GM19240 (cell line): ENCODE measurements around the gene TMEM63A.

Experiments
- DNase-seq: peaks from one replicate; pipeline ENCODE4 v3.0.0; 2011; ENCODE audit warnings: low spot score; ENCODE audit not compliant: insufficient read length

Gene TMEM63A

DNA sequence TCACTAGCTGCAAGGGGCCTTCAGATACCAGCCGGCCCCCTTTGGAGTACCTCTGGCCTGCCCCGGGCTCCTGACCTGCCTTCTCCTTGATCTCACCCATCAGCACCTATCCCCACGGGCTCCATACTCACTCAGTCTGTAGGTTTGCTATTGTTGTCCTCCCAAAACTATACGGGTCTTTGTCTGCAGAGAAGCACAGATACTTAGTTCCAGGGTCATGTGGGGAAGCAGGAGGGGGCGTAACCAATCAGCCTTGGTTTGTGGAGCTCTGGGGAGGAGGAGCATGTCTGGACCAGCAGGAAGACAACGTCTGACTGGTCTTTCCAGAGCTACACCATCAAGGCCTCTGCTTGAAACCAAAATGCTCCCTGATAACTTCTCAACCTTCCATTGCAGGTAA, 15.2 kb downstream of the TMEM63A start:
- no peak for DNase-seq

- no peak for DNase-seq
Measured at GRCh38 chr1:225866061-225866837, 15.9 kb downstream of the TMEM63A start.

- no peak for DNase-seq
Measured at GRCh38 chr1:225865514-225865913, 16.7 kb downstream of the TMEM63A start.

GRCh38 chr1:225863167-225863566, 19.0 kb downstream of the TMEM63A start:
- DNase-seq: no peak

DNA sequence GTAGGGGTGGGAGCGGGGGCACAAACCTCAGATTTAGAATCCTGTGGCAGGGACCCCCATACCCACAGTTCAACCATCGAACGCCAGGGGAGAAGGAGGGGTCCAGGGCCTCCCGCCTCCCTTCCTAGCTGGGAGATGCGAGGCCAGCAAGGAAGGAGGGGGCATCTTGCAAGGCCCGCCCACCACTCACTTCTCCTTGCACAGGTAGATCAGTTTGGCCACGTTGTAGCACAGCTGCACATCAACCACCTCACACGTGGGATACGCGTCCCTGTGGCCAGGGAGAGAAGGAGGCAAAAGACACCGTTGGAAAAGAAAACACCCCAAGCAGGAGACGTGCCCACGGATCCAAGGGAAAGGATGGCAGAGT, 19.6 kb downstream of the TMEM63A start:
- DNase-seq: no peak

GRCh38 chr1:225861834-225862580, 20.2 kb downstream of the TMEM63A start:
- no peak for DNase-seq

DNA sequence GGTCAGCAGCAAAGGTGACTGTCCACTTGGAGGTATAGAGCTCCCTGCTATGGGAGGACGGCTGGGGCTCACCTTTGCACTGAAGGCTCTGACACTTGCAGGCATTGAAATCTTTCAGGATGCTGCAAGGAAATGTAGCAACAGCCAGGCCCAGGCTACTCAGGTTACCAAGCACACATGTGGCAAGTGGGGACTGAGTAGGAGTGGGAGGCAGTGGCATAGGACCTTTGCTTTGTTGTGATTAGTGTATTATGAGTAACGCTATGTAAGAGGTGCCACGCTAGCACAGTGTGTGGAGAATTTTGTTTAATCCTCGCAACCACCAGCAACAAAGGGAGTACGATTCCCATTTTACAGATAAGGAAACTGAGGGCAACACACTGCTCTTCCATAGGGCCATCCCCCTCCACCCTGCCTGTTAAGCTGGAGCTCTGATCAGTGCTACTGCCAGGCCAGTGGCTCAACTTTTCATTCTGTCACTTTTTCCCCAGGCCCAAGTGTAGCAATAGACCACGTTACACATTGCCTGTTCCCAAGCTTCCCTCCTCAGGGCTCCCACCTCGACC, 21.2 kb downstream of the TMEM63A start:
- no peak for DNase-seq

- DNase-seq: no peak
Measured at GRCh38 chr1:225860107-225860506, 22.1 kb downstream of the TMEM63A start.

- DNase-seq: no peak
Measured at GRCh38 chr1:225859151-225859550, 23.0 kb downstream of the TMEM63A start.

DNA sequence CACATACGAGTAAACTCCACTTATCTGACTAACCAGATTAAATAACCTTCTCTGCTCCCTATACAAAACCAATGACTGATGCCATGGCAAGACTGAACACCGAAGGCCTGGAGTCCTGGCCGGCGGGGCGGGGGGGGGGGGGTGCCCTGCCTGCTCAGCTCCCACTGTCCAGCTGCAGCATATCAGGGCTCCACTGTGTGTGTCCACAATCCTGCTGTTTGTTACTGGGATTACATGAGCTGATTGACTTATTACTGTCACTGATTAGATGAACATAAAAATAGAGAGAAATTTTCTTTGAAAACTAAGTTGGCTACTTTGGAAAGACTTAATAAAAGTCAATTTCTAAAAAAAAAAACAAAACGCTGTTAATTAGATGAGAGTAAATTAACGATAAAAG, 24.9 kb downstream of the TMEM63A start:
- DNase-seq: no peak

DNA sequence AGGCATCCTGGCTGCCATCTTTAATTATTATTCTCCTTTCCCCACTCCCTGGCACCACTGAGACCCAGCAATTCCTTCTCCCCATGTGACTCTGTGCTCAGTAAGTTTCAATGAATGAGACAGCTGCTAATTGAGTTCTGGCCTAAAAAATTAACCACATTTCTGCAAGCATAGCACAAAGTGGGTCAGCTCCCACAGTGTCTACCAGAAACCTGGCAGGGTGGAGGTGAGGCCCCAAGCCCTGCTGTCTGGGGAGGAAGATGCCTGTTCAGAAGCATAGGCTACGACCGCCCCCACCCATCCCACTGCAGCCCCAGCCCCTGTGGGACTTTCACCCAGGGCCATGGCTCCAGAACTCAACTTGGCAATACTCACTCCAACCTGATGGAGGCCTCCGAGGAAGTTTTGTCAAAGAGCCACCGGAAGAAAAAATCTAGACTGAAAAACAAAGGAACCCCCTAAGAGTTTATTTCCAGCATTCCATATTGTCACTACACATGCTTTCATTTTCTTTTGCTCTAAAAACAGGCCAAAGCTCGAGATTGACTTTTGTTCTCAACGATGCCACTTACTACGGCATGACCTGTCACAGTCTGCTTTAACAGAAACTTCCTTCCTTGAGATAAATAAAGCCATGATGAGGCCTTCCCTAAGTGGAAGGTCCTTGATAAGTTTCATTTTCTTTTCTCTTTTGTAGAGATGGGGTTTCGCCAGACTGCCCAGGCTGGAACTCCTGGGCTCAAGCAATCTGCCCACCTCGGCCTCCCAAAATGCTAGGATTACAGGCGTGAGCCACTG, 26.5 kb downstream of the TMEM63A start:
- DNase-seq: no peak

GRCh38 chr1:225853441-225853840, 28.7 kb downstream of the TMEM63A start:
- DNase-seq: no peak

GRCh38 chr1:225852413-225853124, 29.6 kb downstream of the TMEM63A start:
- no peak for DNase-seq

GRCh38 chr1:225851805-225852204, 30.4 kb downstream of the TMEM63A start:
- DNase-seq: peak; percentile 43

- DNase-seq: no peak
Measured at GRCh38 chr1:225850370-225850769, 31.8 kb downstream of the TMEM63A start.

- DNase-seq: no peak
Measured at GRCh38 chr1:225849925-225850324, 32.3 kb downstream of the TMEM63A start.

GRCh38 chr1:225848030-225848955, 33.9 kb downstream of the TMEM63A start:
- peak; percentile 30 for DNase-seq

GRCh38 chr1:225847610-225848009, 34.6 kb downstream of the TMEM63A start:
- no peak for DNase-seq

- DNase-seq: no peak
Measured at GRCh38 chr1:225846331-225847310, 35.6 kb downstream of the TMEM63A start.
